Thyroid gland (tissue), 4 donors: ENCODE measurements around the gene TBC1D22A.

Source experiments
- CTCF ChIP-seq, 6 experiments: fragments of 200-600 bp in 3 of 6; fragments of 450-650 bp in 3 of 6; sonication (generic) in 3 of 6; IDR thresholded peaks; one replicate each; pipeline ENCODE4 v1.5.1; 2016 to 2019; ENCODE audit warnings: antibody characterized with exemption in 6 of 6, mild to moderate bottlenecking in 2 of 6, inconsistent platforms in 1 of 6, moderate library complexity in 1 of 6
- POLR2A ChIP-seq, 2 donors: fragments of 450-650 bp; IDR thresholded peaks; one replicate each; pipeline ENCODE4 v1.6.1; 2017; ENCODE audit warnings: antibody characterized with exemption in 2 of 2, mild to moderate bottlenecking in 2 of 2, moderate library complexity in 1 of 2

- TF ChIP-seq CTCF (IDR thresholded peaks at IDR 0.05) (no peak), POLR2A (IDR thresholded peaks at IDR 0.05) (no peak)
Observed at GRCh38 chr22:47055073-47055355, 292.6 kb downstream of the TBC1D22A start.
